LNCaP clone FGC (cell line): Measurements from ENCODE around the gene MOV10L1.

Source experiments
- DNase-seq: peaks from one replicate; pipeline ENCODE4 v3.0.0-alpha.2; 2011; ENCODE audit warnings: low read depth
- H3K4me3 ChIP-seq: 2 replicates; pipeline ENCODE4 v1.5.1; 2011; ENCODE audit warnings: mild to moderate bottlenecking, low read depth, low read length, control low read depth
- TF ChIP-seq, protein P1 (sequence below): IDR thresholded peaks from 2 replicates; pipeline ENCODE4 v1.5.1; 2012; ENCODE audit warnings: mild to moderate bottlenecking; ENCODE audit not compliant: control insufficient read depth, insufficient read depth; ENCODE audit errors: extremely low read depth

Gene MOV10L1

GRCh38 chr22:50173983-50174355 lies 84.2 kb downstream of the MOV10L1 start:
- TF ChIP-seq, protein P1, sequence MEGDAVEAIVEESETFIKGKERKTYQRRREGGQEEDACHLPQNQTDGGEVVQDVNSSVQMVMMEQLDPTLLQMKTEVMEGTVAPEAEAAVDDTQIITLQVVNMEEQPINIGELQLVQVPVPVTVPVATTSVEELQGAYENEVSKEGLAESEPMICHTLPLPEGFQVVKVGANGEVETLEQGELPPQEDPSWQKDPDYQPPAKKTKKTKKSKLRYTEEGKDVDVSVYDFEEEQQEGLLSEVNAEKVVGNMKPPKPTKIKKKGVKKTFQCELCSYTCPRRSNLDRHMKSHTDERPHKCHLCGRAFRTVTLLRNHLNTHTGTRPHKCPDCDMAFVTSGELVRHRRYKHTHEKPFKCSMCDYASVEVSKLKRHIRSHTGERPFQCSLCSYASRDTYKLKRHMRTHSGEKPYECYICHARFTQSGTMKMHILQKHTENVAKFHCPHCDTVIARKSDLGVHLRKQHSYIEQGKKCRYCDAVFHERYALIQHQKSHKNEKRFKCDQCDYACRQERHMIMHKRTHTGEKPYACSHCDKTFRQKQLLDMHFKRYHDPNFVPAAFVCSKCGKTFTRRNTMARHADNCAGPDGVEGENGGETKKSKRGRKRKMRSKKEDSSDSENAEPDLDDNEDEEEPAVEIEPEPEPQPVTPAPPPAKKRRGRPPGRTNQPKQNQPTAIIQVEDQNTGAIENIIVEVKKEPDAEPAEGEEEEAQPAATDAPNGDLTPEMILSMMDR, result no peak
- DNase-seq, result no peak
- no peak overlapping the region for H3K4me3 ChIP-seq

- DNase-seq, result no peak
- H3K4me3 ChIP-seq, result no peak overlapping the region
- TF ChIP-seq, protein P1, result no peak
Observed at GRCh38 chr22:50174382-50175190, 84.8 kb downstream of the MOV10L1 start.

GRCh38 chr22:50175191-50175461 lies 85.3 kb downstream of the MOV10L1 start:
- TF ChIP-seq, protein P1, result no peak
- no peak for DNase-seq
- no peak overlapping the region for H3K4me3 ChIP-seq

GRCh38 chr22:50175921-50176849 lies 86.4 kb downstream of the MOV10L1 start:
- no peak for DNase-seq
- TF ChIP-seq, protein P1, result no peak
- H3K4me3 ChIP-seq, result no peak overlapping the region

DNA sequence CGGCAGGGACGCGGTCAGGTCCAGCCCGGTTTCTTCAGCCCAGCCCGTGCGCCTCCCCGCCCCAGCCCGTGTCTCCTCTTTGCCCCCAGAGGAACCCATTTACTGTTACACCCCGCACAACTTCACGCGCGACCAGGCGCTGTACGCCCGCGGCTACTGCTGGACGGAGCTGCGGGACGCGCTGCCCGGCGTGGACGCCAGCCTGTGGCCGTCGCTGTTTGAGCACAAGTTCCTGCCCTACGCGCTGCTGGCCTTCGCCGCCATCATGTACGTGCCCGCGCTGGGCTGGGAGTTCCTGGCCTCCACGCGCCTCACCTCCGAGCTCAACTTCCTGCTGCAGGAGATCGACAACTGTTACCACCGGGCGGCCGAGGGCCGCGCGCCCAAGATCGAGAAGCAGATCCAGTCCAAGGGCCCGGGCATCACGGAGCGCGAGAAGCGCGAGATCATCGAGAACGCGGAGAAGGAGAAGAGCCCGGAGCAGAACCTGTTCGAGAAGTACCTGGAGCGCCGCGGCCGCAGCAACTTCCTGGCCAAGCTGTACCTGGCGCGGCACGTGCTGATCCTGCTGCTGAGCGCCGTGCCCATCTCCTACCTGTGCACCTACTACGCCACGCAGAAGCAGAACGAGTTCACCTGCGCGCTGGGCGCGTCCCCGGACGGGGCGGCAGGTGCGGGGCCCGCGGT lies 87.2 kb downstream of the MOV10L1 start:
- H3K4me3 ChIP-seq, result no peak overlapping the region
- TF ChIP-seq, protein P1, result no peak
- DNase-seq, result no peak

GRCh38 chr22:50177537-50178470 lies 88.0 kb downstream of the MOV10L1 start:
- no peak overlapping the region for H3K4me3 ChIP-seq
- DNase-seq, result no peak
- TF ChIP-seq, protein P1, result no peak
